NOMO-1 (cell line): Measurements from ENCODE around the gene MTARC1.

Source experiments
- DNase-seq, 2 experiments: peaks; one replicate each; lab custom pipeline; 2025; ENCODE audit not compliant: unreplicated experiment in 2 of 2; lab: John Stamatoyannopoulos, UW

MTARC1 gene

GRCh38 chr1:220803401-220804201 is 16.9 kb downstream of the MTARC1 start:
- peak in 1 of 2 experiments; percentile 43 for DNase-seq

GRCh38 chr1:220804202-220804586 is 17.5 kb downstream of the MTARC1 start:
- no peak for DNase-seq

GRCh38 chr1:220806408-220806807 is 19.7 kb downstream of the MTARC1 start:
- DNase-seq = no peak

- no peak for DNase-seq
These were observed 21.0 kb downstream of the MTARC1 start for GRCh38 chr1:220807726-220808125.

GRCh38 chr1:220808345-220809186 is 21.9 kb downstream of the MTARC1 start:
- no peak for DNase-seq

- DNase-seq = no peak
These were observed 22.5 kb downstream of the MTARC1 start for GRCh38 chr1:220809187-220809550.

GRCh38 chr1:220809704-220810103 is 23.0 kb downstream of the MTARC1 start:
- DNase-seq = no peak

- peak; percentile 39 to 52 for DNase-seq
These were observed 23.5 kb downstream of the MTARC1 start for GRCh38 chr1:220810179-220810653.

- no peak for DNase-seq
These were observed 24.2 kb downstream of the MTARC1 start for GRCh38 chr1:220810963-220811362.

- no peak for DNase-seq
These were observed 25.0 kb downstream of the MTARC1 start for GRCh38 chr1:220811695-220812094.

- DNase-seq = no peak
These were observed 25.6 kb downstream of the MTARC1 start for GRCh38 chr1:220812308-220812707.

GRCh38 chr1:220813013-220813412 is 26.3 kb downstream of the MTARC1 start:
- DNase-seq = no peak

- no peak for DNase-seq
These were observed 28.7 kb downstream of the MTARC1 start for GRCh38 chr1:220815409-220815808.

GRCh38 chr1:220817907-220818306 is 31.2 kb downstream of the MTARC1 start:
- no peak for DNase-seq

GRCh38 chr1:220818421-220819173 is 31.9 kb downstream of the MTARC1 start:
- DNase-seq = no peak

- DNase-seq = no peak
These were observed 32.8 kb downstream of the MTARC1 start for GRCh38 chr1:220819467-220820026.

- DNase-seq = no peak
These were observed 37.6 kb downstream of the MTARC1 start for GRCh38 chr1:220824031-220824989.

- no peak for DNase-seq
These were observed 39.3 kb downstream of the MTARC1 start for GRCh38 chr1:220825819-220826551.

- no peak for DNase-seq
These were observed 40.0 kb downstream of the MTARC1 start for GRCh38 chr1:220826729-220827128.
